Adrenal gland (tissue), 12 donors: ENCODE results near the gene WNT3A. TPM values are rescaled to one million over a fixed set of nuclear protein-coding genes. Genes with fewer than 3 reads are reported as not detected.

Source experiments
- DNase-seq, 7 donors: peaks; one replicate each; pipeline ENCODE4 v3.0.0-alpha.2; 2019 to 2020
- H3K27ac ChIP-seq, 5 donors: fragments of 200-600 bp; sonication (generic) in 4 of 5; 1 replicate in 3 of 5; 2 replicates in 2 of 5; pipeline versions ENCODE4 v1.5.1 to v1.8.0; 2016 to 2020; ENCODE audit warnings: mild to moderate bottlenecking in 1 of 5
- H3K27me3 ChIP-seq: fragments of 200-600 bp; 2 replicates; pipeline ENCODE4 v1.8.0; 2021
- H3K36me3 ChIP-seq, 2 donors: fragments of 200-600 bp; replicated peaks in 1 of 2; 1 replicate in 1 of 2; 2 replicates in 1 of 2; pipeline versions ENCODE4 v1.5.1 to v1.8.0; 2018 to 2022
- H3K4me1 ChIP-seq, 2 donors: fragments of 200-600 bp; replicated peaks in 1 of 2; 1 replicate in 1 of 2; 2 replicates in 1 of 2; pipeline versions ENCODE4 v1.5.1 to v1.8.0; 2018 to 2021
- H3K4me3 ChIP-seq, 4 donors: fragments of 200-600 bp; sonication (generic) in 3 of 4; one replicate each; pipeline ENCODE4 v1.5.1; 2016 to 2018
- H3K9me3 ChIP-seq, 3 donors: fragments of 200-600 bp; sonication (generic) in 1 of 3; replicated peaks in 1 of 3; 1 replicate in 2 of 3; 2 replicates in 1 of 3; pipeline versions ENCODE4 v1.5.1 to v1.8.0; 2016 to 2021
- CTCF ChIP-seq, 6 experiments: fragments of 450-650 bp in 4 of 6; fragments of 200-600 bp in 2 of 6; sonication (generic) in 1 of 6; IDR thresholded peaks; 1 replicate in 5 of 6; 2 replicates in 1 of 6; pipeline versions ENCODE4 v1.5.1 to v1.8.0; 2016 to 2021; ENCODE audit warnings: antibody characterized with exemption in 6 of 6, mild to moderate bottlenecking in 2 of 6, moderate library complexity in 1 of 6
- POLR2A ChIP-seq, 2 donors: fragments of 450-650 bp; IDR thresholded peaks; one replicate each; pipeline ENCODE4 v1.6.1; 2017; ENCODE audit warnings: antibody characterized with exemption in 2 of 2, mild to moderate bottlenecking in 2 of 2, moderate library complexity in 1 of 2
- WGBS, 4 donors: extraction: QIAGEN DNeasy Blood & Tissue Kit in 2 of 4; methylation state at CpG; one replicate each; pipeline versions ENCODE4 v1.1.5 to v1.1.7; 2013 to 2017; 5-methylcytosine and 5-hydroxymethylcytosine counted together
- intact Hi-C, 2 donors: fragments of 100-400 bp; cut with DNase I; formaldehyde crosslinking; loops; one replicate each; pipeline versions ENCODE4 v1.14.1 to v1.15.0; 2022 to 2023
- polyA plus RNA-seq, 3 donors: library from polyadenylated mRNA; stranded (reverse); fragments of 200-250 nt in 2 of 3; fragments of 350-450 nt in 1 of 3; fragmentation: Illumina TruSeq in 1 of 3; extraction: RNeasy Lipid Tissue Mini Kit (QIAGEN cat#74804) in 1 of 3; gene quantifications; one replicate each; pipeline ENCODE4 v1.2.3, GENCODE V29; 2013 to 2014
- total RNA-seq, 9 donors: library from RNA; depleted of rRNA in 4 of 9; stranded (reverse); fragments of >200 nt in 4 of 9; fragments of 120-200 nt in 1 of 9; fragmentation: NEBNext Ultra II Directional in 1 of 9; extraction: Animal tissue kit (Norgen Biotek cat#: 25700) in 1 of 9; gene quantifications; one replicate each; pipeline versions ENCODE4 v1.1.0 to v1.2.4, GENCODE V29; 2013 to 2023
- donor health status: healthy with polysubstance abuse.
- donor health status: Bipolar disorder and iron deficiency.
- donor health status: DM: yes; HTN: yes; CAD: no.
- donor health status: DM: no; HTN: no; CAD: no.
- donor health status: DM: no; HTN: no; CAD: no.
- donor health status: DM: yes; HTN: yes; CAD: no.

WNT3A gene
- total and polyA plus RNA-seq, 12 donors = not detected

DNA sequence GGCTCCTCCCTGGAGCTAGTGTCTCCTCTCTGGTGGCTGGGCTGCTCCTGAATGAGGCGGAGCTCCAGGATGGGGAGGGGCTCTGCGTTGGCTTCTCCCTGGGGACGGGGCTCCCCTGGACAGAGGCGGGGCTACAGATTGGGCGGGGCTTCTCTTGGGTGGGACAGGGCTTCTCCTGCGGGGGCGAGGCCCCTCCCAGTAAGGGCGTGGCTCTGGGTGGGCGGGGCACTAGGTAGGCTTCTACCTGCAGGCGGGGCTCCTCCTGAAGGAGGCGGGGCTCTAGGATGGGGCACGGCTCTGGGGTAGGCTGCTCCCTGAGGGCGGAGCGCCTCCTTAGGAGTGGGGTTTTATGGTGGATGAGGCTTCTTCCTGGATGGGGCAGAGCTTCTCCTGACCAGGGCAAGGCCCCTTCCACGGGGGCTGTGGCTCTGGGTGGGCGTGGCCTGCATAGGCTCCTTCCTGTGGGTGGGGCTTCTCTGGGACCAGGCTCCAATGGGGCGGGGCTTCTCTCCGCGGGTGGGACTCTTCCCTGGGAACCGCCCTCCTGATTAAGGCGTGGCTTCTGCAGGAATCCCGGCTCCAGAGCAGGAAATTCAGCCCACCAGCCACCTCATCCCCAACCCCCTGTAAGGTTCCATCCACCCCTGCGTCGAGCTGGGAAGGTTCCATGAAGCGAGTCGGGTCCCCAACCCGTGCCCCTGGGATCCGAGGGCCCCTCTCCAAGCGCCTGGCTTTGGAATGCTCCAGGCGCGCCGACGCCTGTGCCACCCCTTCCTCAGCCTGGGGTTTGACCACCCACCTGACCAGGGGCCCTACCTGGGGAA, 53.0 kb downstream of the WNT3A start:
- peak overlapping the region in 1 of 4 donors; percentile 40 for H3K4me3 ChIP-seq

GRCh38 chr1:228060458-228061190, 53.8 kb downstream of the WNT3A start:
- DNase-seq = no peak
- Histone ChIP-seq H3K9me3 (no peaks in the 10 kb centered on the region), H3K4me1 (no peaks in the 10 kb centered on the region), H3K36me3 (no peaks in the 10 kb centered on the region), H3K4me3 (peak overlapping the region in 1 of 4 donors; percentile 40), H3K27me3 (peaks cover 74% of the 10 kb centered on the region), H3K27ac (no peak overlapping the region)
- WGBS, 4 donors = 13 to 19% (median 14%) methylated on average over 17 to 34 of the region's 34 CpGs
- TF ChIP-seq POLR2A (IDR thresholded peaks at IDR 0.05) (no peak), CTCF (IDR thresholded peaks at IDR 0.05) (no peak)
- intact Hi-C loops = no loop called here

More for the DNA sequence above, 53.0 kb downstream of the WNT3A start:
- WGBS, 4 donors = 3 to 22% (median 9%) methylated on average over 7 to 33 of the region's 33 CpGs
- Histone ChIP-seq H3K36me3 (no peaks in the 10 kb centered on the region), H3K9me3 (no peaks in the 10 kb centered on the region), H3K4me1 (no peaks in the 10 kb centered on the region), H3K27me3 (peaks cover 66% of the 10 kb centered on the region), H3K27ac (no peak overlapping the region)
- TF ChIP-seq CTCF (IDR thresholded peaks at IDR 0.05) = no peak
- no peak for TF ChIP-seq POLR2A (IDR thresholded peaks at IDR 0.05)
- intact Hi-C loops = no loop called here
- peak in 1 of 7 donors; percentile 17 for DNase-seq

- no peaks in the 10 kb centered on the region for H3K9me3 ChIP-seq
- TF ChIP-seq CTCF (IDR thresholded peaks at IDR 0.05) = no peak
- no peak for TF ChIP-seq POLR2A (IDR thresholded peaks at IDR 0.05)
- intact Hi-C loops = no loop called here
- peaks cover 81% of the 10 kb centered on the region for H3K27me3 ChIP-seq
- no peaks in the 10 kb centered on the region for H3K36me3 ChIP-seq
- no peak for DNase-seq
- no peak overlapping the region for H3K27ac ChIP-seq
- 71 to 74% (median 73%) methylated on average over 6 to 10 of the region's 10 CpGs for WGBS, 4 donors
- H3K4me3 ChIP-seq = no peak overlapping the region
- no peaks in the 10 kb centered on the region for H3K4me1 ChIP-seq
Observed at GRCh38 chr1:228061411-228062084, 54.8 kb downstream of the WNT3A start.
